ENCODE data around the gene FHIT.

The FHIT gene

GRCh38 chr3:60490992-60491391, 760.3 kb downstream of the FHIT start:
- intact Hi-C loops (cut with micrococcal nuclease) = no loop called here
- no peak overlapping the region for H3K4me3 Mint-ChIP-seq

GRCh38 chr3:60475096-60475495, 776.2 kb downstream of the FHIT start:
- H3K27me3 Mint-ChIP-seq = no peaks in the 10 kb centered on the region
- H3K27ac Mint-ChIP-seq = no peak overlapping the region
- intact Hi-C loops (cut with micrococcal nuclease) = no loop called here
- H3K9me3 Mint-ChIP-seq = peaks cover 21% of the 10 kb centered on the region
- H3K36me3 Mint-ChIP-seq (ENCODE audit: low read depth) = no peaks in the 10 kb centered on the region
- no peaks in the 10 kb centered on the region for H3K4me1 Mint-ChIP-seq (ENCODE audit: low read depth)
- H3K4me3 Mint-ChIP-seq = no peak overlapping the region

More at GRCh38 chr3:60490992-60491391, 760.3 kb downstream of the FHIT start:
- Mint-ChIP-seq H3K27me3 (no peaks in the 10 kb centered on the region), H3K36me3 (ENCODE audit: low read depth) (no peaks in the 10 kb centered on the region), H3K9me3 (no peaks in the 10 kb centered on the region), H3K4me1 (ENCODE audit: low read depth) (no peaks in the 10 kb centered on the region), H3K27ac (no peak overlapping the region)

DNA sequence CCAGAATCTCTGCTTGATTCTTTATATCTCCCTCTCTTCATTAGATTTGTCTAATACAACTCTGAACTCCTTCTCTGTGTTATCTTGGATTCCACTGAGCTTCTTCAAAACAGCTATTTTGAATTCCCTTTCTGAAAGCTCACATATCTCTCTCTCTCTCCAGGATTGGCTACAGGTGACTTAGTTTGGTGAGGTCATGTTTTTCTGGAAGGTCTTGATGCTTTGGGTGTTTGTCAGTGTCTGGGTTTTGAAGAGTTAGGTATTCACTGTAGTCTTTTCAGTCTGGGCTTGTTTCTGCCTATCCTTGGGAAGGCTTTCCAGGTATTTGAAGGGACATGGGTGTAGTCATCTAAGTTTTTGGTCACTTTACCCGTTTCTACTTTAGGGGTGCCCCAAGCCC, 781.8 kb downstream of the FHIT start:
- Mint-ChIP-seq H3K36me3 (ENCODE audit: low read depth) (no peaks in the 10 kb centered on the region), H3K9me3 (peaks cover 37% of the 10 kb centered on the region), H3K4me1 (ENCODE audit: low read depth) (no peaks in the 10 kb centered on the region), H3K27me3 (no peaks in the 10 kb centered on the region), H3K27ac (no peak overlapping the region), H3K4me3 (no peak overlapping the region)
- intact Hi-C loops (cut with micrococcal nuclease) = no loop called here

DNA sequence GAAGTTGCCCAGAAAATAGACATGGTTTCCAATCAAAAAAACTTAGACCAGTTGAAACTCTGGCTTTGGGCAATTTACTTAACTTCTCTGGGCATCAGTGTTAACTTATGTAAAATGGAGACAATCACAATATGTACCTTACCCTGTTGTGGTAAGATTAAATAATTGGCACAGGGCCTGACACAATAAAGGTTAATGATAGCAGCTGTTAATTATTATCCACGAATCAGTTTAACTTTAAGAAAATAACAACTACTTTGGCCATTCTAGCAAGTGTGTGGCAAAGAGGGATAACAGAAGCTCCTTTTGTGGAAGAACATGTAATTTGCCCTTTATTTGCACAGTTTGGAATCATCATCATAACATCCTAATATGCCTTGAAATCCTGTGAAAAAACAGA, 787.6 kb downstream of the FHIT start:
- Mint-ChIP-seq H3K36me3 (ENCODE audit: low read depth) (no peaks in the 10 kb centered on the region), H3K9me3 (peaks cover 19% of the 10 kb centered on the region), H3K4me3 (no peak overlapping the region), H3K4me1 (ENCODE audit: low read depth) (no peaks in the 10 kb centered on the region), H3K27me3 (no peaks in the 10 kb centered on the region), H3K27ac (no peak overlapping the region)
- intact Hi-C loops (cut with micrococcal nuclease) = no loop called here

- no peak overlapping the region for H3K4me3 Mint-ChIP-seq
- intact Hi-C loops (cut with micrococcal nuclease) = no loop called here
These were observed 790.0 kb downstream of the FHIT start for GRCh38 chr3:60461267-60461666.

GRCh38 chr3:60456180-60456579, 795.1 kb downstream of the FHIT start:
- H3K27ac Mint-ChIP-seq = no peak overlapping the region
- no peaks in the 10 kb centered on the region for H3K27me3 Mint-ChIP-seq
- intact Hi-C loops (cut with micrococcal nuclease) = no loop called here
- H3K9me3 Mint-ChIP-seq = no peaks in the 10 kb centered on the region
- H3K36me3 Mint-ChIP-seq (ENCODE audit: low read depth) = no peaks in the 10 kb centered on the region
- no peak overlapping the region for H3K4me3 Mint-ChIP-seq
- H3K4me1 Mint-ChIP-seq (ENCODE audit: low read depth) = no peaks in the 10 kb centered on the region

More at GRCh38 chr3:60461267-60461666, 790.0 kb downstream of the FHIT start:
- Mint-ChIP-seq H3K36me3 (ENCODE audit: low read depth) (no peaks in the 10 kb centered on the region), H3K4me1 (ENCODE audit: low read depth) (no peaks in the 10 kb centered on the region), H3K27ac (no peak overlapping the region), H3K9me3 (peaks cover 9% of the 10 kb centered on the region), H3K27me3 (no peaks in the 10 kb centered on the region)

GRCh38 chr3:60453326-60453725, 797.9 kb downstream of the FHIT start:
- H3K4me3 Mint-ChIP-seq = no peak overlapping the region
- H3K4me1 Mint-ChIP-seq (ENCODE audit: low read depth) = no peaks in the 10 kb centered on the region
- no peaks in the 10 kb centered on the region for H3K36me3 Mint-ChIP-seq (ENCODE audit: low read depth)
- intact Hi-C loops (cut with micrococcal nuclease) = no loop called here
- H3K27ac Mint-ChIP-seq = no peak overlapping the region
- no peaks in the 10 kb centered on the region for H3K27me3 Mint-ChIP-seq
- no peaks in the 10 kb centered on the region for H3K9me3 Mint-ChIP-seq

GRCh38 chr3:60448696-60449095, 802.6 kb downstream of the FHIT start:
- intact Hi-C loops (cut with micrococcal nuclease) = no loop called here
- H3K36me3 Mint-ChIP-seq (ENCODE audit: low read depth) = no peaks in the 10 kb centered on the region
- H3K4me3 Mint-ChIP-seq = no peak overlapping the region
- no peaks in the 10 kb centered on the region for H3K4me1 Mint-ChIP-seq (ENCODE audit: low read depth)
- no peaks in the 10 kb centered on the region for H3K9me3 Mint-ChIP-seq
- H3K27me3 Mint-ChIP-seq = no peaks in the 10 kb centered on the region
- no peak overlapping the region for H3K27ac Mint-ChIP-seq

DNA sequence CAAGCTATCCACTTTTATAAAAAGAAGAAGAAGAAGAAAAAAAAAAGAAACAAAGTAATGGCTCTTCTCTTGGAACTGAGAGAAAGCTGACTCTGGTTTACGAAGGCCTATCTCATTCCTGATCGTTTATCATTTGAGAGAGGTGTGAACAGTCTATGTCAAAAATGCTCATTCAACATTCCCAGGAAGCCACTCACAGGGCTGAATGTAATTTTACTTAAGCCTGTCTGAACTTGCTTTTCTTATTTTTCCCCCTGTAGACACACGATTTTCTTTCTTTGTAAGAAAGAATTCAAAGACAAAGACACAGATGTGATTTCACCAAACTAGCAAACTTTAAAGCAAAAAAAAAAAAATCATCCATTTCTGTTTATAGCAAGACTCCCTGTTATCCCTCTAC, 805.8 kb downstream of the FHIT start:
- no peak overlapping the region for H3K27ac Mint-ChIP-seq
- H3K4me3 Mint-ChIP-seq = no peak overlapping the region
- no peaks in the 10 kb centered on the region for H3K9me3 Mint-ChIP-seq
- no peaks in the 10 kb centered on the region for H3K4me1 Mint-ChIP-seq (ENCODE audit: low read depth)
- H3K27me3 Mint-ChIP-seq = no peaks in the 10 kb centered on the region
- no peaks in the 10 kb centered on the region for H3K36me3 Mint-ChIP-seq (ENCODE audit: low read depth)
- intact Hi-C loops (cut with micrococcal nuclease) = no loop called here

DNA sequence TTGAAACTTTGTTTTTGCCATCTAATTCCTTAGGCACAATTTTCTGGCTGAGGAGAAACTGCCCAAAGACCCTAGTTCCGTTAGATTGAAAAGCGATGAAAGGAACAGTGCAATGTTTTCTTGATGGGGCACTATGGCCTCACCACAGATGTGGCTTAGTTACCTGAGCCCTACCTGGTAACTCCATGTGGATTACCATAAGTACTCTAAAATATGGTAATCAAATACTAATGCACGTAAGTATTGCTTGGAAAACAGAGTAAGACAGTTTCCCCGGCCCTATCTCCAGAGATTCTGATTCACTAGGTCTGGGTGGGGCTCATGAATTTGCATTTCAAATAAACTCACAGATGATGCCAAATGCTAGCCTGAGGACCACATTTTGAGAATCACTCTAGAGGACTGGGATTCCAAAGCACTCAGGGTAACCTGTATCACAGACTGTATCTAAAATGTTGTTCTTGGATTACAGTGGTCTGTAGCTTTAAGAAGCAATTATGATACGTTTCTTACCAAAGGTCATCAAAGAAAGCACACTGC, 806.3 kb downstream of the FHIT start:
- Mint-ChIP-seq H3K9me3 (no peaks in the 10 kb centered on the region), H3K4me3 (no peak overlapping the region), H3K4me1 (ENCODE audit: low read depth) (no peaks in the 10 kb centered on the region), H3K27me3 (no peaks in the 10 kb centered on the region), H3K36me3 (ENCODE audit: low read depth) (no peaks in the 10 kb centered on the region), H3K27ac (no peak overlapping the region)
- intact Hi-C loops (cut with micrococcal nuclease) = no loop called here

DNA sequence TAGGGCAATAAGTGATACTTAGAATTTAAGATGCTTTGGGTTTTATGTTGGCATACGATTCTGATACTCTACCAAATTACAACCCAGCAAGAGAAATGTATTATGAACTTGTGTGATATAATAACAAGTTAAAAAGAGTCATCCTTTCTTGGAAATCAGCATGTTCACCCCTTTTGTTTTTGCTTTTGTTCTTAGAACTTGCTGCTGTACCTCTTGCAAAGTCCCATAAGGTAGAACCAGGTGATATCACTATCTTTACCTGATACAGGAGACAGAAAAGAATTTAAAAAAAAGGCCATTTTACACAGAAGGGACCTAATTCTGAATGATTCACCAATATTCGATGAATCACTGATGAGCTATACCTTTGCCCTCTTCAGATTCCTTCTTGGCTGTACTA, 810.4 kb downstream of the FHIT start:
- H3K4me3 Mint-ChIP-seq = no peak overlapping the region
- no peaks in the 10 kb centered on the region for H3K36me3 Mint-ChIP-seq (ENCODE audit: low read depth)
- no peak overlapping the region for H3K27ac Mint-ChIP-seq
- H3K27me3 Mint-ChIP-seq = no peaks in the 10 kb centered on the region
- no peaks in the 10 kb centered on the region for H3K9me3 Mint-ChIP-seq
- intact Hi-C loops (cut with micrococcal nuclease) = no loop called here
- no peaks in the 10 kb centered on the region for H3K4me1 Mint-ChIP-seq (ENCODE audit: low read depth)

DNA sequence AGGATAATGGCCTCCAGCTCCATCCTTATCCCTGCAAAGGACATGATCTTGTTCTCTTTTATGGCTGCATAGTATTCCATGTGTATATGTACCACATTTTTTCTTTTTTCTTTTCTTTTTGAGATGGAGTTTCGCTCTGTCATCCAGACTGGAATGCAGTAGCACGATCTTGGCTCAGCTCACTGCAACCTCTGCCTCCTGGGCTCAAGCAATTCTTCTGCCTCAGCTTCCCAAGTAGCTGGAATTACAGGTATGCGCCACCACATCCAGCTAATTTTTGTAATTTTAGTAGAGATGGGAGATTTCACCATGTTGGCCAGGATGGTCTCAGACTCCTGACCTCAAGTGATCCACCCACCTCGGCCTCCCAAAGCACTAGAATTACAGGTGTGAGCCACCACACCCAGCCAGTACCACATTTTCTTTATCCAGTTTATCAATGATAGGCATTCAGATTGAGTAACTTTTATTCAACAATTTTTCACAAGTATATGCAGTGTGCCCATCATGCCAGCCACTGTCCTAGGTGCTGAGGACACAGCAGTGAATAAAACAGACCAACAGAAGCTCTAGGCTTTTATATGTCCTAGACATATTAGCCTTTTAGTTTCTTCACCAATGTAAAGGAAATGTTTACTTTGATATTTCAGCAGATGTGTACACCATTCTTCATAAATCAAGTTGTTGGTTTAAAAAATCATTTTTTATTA, 815.2 kb downstream of the FHIT start:
- H3K4me1 Mint-ChIP-seq (ENCODE audit: low read depth) = no peaks in the 10 kb centered on the region
- intact Hi-C loops (cut with micrococcal nuclease) = no loop called here
- H3K27me3 Mint-ChIP-seq = no peaks in the 10 kb centered on the region
- no peak overlapping the region for H3K4me3 Mint-ChIP-seq
- no peak overlapping the region for H3K27ac Mint-ChIP-seq
- H3K9me3 Mint-ChIP-seq = no peaks in the 10 kb centered on the region
- no peaks in the 10 kb centered on the region for H3K36me3 Mint-ChIP-seq (ENCODE audit: low read depth)

DNA sequence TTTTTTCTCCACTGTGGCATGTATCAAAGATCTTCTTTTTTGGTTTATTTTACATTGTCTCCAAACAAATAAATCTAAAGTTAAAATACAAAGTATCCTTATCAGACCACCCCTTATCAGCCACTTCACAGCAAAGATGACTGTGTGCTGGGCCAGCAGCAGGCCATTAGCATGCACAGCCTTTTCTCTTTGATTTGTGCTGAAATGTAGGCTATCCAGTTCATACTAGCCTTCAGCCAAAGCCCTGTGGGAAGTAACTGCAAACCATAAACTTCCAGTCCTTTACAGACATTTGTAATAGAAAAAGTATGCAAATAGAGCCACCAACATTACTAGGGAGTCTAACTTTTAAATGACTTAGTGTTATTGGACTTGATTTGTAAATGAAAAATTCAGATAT, 816.3 kb downstream of the FHIT start:
- Mint-ChIP-seq H3K36me3 (ENCODE audit: low read depth) (no peaks in the 10 kb centered on the region), H3K9me3 (no peaks in the 10 kb centered on the region), H3K27ac (no peak overlapping the region), H3K4me1 (ENCODE audit: low read depth) (no peaks in the 10 kb centered on the region), H3K27me3 (no peaks in the 10 kb centered on the region), H3K4me3 (no peak overlapping the region)
- intact Hi-C loops (cut with micrococcal nuclease) = no loop called here

- Mint-ChIP-seq H3K4me1 (ENCODE audit: low read depth) (no peaks in the 10 kb centered on the region), H3K27me3 (no peaks in the 10 kb centered on the region), H3K9me3 (no peaks in the 10 kb centered on the region), H3K36me3 (ENCODE audit: low read depth) (no peaks in the 10 kb centered on the region), H3K4me3 (no peak overlapping the region), H3K27ac (no peak overlapping the region)
- intact Hi-C loops (cut with micrococcal nuclease) = no loop called here
These were observed 816.9 kb downstream of the FHIT start for GRCh38 chr3:60434323-60434722.

DNA sequence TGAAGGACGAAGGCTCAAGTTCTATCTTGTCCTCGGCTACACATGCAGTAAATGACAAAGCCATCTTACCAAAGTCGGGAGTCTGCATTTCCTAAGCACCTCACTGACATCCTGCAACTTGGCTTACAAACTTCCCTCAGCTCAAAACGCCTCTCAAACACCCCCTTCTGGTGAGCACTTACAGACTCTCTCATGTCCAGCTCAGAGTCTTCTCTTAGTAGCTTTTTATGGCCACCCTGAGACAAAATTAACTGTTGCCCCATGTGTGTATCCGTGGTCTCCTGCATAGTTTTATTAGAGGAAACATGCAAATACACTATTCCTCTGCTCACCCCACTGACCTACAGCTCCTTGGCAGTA, 819.7 kb downstream of the FHIT start:
- no peaks in the 10 kb centered on the region for H3K36me3 Mint-ChIP-seq (ENCODE audit: low read depth)
- no peak overlapping the region for H3K4me3 Mint-ChIP-seq
- H3K9me3 Mint-ChIP-seq = no peaks in the 10 kb centered on the region
- H3K27ac Mint-ChIP-seq = no peak overlapping the region
- no peaks in the 10 kb centered on the region for H3K27me3 Mint-ChIP-seq
- intact Hi-C loops (cut with micrococcal nuclease) = no loop called here
- H3K4me1 Mint-ChIP-seq (ENCODE audit: low read depth) = no peaks in the 10 kb centered on the region

All from dendritic cell treated with granulocyte-macrophage colony-stimulating factor and Interleukin-4, amounts not matched to agents 40 ng/mL and 50 ng/mL, for 4 days (primary cell).